ENCODE results near the gene GOLGA7B.

Gene GOLGA7B

GRCh38 chr10:97821308-97822038, 28.2 kb upstream of the GOLGA7B start:
- no peak for DNase-seq (ENCODE audit: extremely low read depth, low read depth)

GRCh38 chr10:97822261-97822687, 27.4 kb upstream of the GOLGA7B start:
- TF ChIP-seq, protein P1, sequence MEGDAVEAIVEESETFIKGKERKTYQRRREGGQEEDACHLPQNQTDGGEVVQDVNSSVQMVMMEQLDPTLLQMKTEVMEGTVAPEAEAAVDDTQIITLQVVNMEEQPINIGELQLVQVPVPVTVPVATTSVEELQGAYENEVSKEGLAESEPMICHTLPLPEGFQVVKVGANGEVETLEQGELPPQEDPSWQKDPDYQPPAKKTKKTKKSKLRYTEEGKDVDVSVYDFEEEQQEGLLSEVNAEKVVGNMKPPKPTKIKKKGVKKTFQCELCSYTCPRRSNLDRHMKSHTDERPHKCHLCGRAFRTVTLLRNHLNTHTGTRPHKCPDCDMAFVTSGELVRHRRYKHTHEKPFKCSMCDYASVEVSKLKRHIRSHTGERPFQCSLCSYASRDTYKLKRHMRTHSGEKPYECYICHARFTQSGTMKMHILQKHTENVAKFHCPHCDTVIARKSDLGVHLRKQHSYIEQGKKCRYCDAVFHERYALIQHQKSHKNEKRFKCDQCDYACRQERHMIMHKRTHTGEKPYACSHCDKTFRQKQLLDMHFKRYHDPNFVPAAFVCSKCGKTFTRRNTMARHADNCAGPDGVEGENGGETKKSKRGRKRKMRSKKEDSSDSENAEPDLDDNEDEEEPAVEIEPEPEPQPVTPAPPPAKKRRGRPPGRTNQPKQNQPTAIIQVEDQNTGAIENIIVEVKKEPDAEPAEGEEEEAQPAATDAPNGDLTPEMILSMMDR (IDR thresholded peaks at IDR 0.05; ENCODE audit: low read depth, low read length, missing control alignments): no peak
- DNase-seq (ENCODE audit: extremely low read depth, low read depth): no peak

More at GRCh38 chr10:97821308-97822038, 28.2 kb upstream of the GOLGA7B start:
- no peak overlapping the region for H3K4me3 ChIP-seq (replicated peaks; ENCODE audit: low read depth, low read length)
- TF ChIP-seq, protein P1 (IDR thresholded peaks at IDR 0.05; ENCODE audit: low read depth, low read length, missing control alignments): no peak

GRCh38 chr10:97823734-97824133, 25.9 kb upstream of the GOLGA7B start:
- H3K4me3 ChIP-seq (replicated peaks; ENCODE audit: low read depth, low read length): no peak overlapping the region
- DNase-seq (ENCODE audit: extremely low read depth, low read depth): no peak
- TF ChIP-seq, protein P1 (IDR thresholded peaks at IDR 0.05; ENCODE audit: low read depth, low read length, missing control alignments): no peak

More at GRCh38 chr10:97822261-97822687, 27.4 kb upstream of the GOLGA7B start:
- H3K4me3 ChIP-seq (replicated peaks; ENCODE audit: low read depth, low read length): no peak overlapping the region

GRCh38 chr10:97825020-97825760, 24.5 kb upstream of the GOLGA7B start:
- no peak overlapping the region for H3K4me3 ChIP-seq (replicated peaks; ENCODE audit: low read depth, low read length)
- TF ChIP-seq, protein P1 (IDR thresholded peaks at IDR 0.05; ENCODE audit: low read depth, low read length, missing control alignments): no peak

DNA sequence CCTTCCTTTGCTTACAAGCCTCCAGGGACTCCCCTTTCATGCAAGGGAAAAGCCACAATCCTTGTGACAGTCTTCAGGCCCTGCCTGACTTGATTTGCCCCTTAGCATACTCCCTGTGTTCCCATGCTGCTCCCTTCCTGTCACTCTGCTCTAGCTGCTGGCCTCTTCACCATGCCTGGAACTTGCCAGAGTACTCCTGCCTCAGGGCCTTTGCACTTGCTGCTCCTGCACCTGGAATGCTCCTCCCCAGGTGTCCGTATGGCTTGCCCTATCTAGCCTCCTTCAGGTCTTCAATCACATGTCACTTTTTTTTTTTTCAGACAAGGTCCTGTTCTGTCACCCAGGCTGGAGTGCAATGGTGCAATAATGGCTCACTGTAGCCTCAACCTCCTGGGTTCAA, 22.8 kb upstream of the GOLGA7B start:
- TF ChIP-seq, protein P1 (IDR thresholded peaks at IDR 0.05; ENCODE audit: low read depth, low read length, missing control alignments): no peak
- no peak for DNase-seq (ENCODE audit: extremely low read depth, low read depth)
- H3K4me3 ChIP-seq (replicated peaks; ENCODE audit: low read depth, low read length): no peak overlapping the region

More at GRCh38 chr10:97825020-97825760, 24.5 kb upstream of the GOLGA7B start:
- DNase-seq (ENCODE audit: extremely low read depth, low read depth): no peak

DNA sequence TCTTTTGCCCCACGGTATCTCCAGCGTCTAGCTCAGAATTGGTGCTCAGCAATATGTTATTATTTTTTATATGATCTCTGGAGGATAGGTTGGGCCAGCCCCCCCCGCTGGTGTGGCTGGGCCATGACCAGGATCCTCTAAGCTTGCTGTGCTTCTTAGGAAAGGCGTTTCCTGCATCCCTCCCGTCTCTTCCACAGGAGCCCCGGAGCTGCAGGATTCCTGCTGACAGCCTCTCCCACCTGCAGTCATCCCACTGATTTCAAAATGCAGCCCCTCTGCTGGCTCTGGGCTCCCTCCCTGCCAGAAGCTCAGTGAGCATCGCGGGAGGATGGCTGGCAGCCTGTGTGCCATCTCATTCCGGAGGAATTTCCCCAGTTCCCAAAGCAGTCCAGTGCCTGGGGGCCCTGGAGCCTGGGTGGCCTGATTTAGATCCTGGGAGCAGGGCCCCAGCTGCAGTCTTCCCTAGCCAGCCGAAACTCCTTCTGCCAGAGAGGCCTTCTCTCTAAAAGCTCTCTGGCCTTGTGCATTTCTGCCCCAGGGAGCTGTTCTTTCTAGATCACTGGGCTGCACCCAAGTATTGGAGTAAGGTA, 21.8 kb upstream of the GOLGA7B start:
- H3K4me3 ChIP-seq (replicated peaks; ENCODE audit: low read depth, low read length): no peak overlapping the region
- TF ChIP-seq, protein P1 (IDR thresholded peaks at IDR 0.05; ENCODE audit: low read depth, low read length, missing control alignments): no peak
- no peak for DNase-seq (ENCODE audit: extremely low read depth, low read depth)
